Upper lobe of left lung (tissue), 4 donors: ENCODE data around the gene ATP13A1.

ENCODE experiments used
- CTCF ChIP-seq, 6 experiments: fragments of 450-650 bp in 4 of 6; fragments of 200-600 bp in 2 of 6; sonication (generic) in 2 of 6; IDR thresholded peaks; one replicate each; pipeline ENCODE4 v1.5.1; 2016 to 2019; ENCODE audit warnings: antibody characterized with exemption in 6 of 6
- POLR2AphosphoS5 ChIP-seq, 2 donors: sonication (generic); formaldehyde crosslinking; IDR thresholded peaks; one replicate each; pipeline ENCODE4 v1.5.1; 2017; ENCODE audit warnings: antibody characterized with exemption in 2 of 2

GRCh38 chr19:19672816-19673215 lies 9.3 kb upstream of the ATP13A1 start:
- TF ChIP-seq CTCF (IDR thresholded peaks at IDR 0.05) (no peak), POLR2AphosphoS5 (IDR thresholded peaks at IDR 0.05) (no peak)
